ENCODE results near the gene B3GALT2. TPM values are rescaled to one million over a fixed set of nuclear protein-coding genes. Genes with fewer than 3 reads are reported as not detected.
"Not testable (repeated sequence)": the region's sequence is repeated elsewhere in the genome, so short reads cannot be mapped to it uniquely, and the experiment has no call there.

The B3GALT2 gene
- total RNA-seq (2022), result not detected in 2 replicates
- Bru-seq, nascent RNA, result percentile 13 among the genes with signal in this experiment
- percentile 9 among the genes with signal in this experiment for BruChase-seq, experiment 1, labeled RNA remaining after a 2-hour chase
- BruChase-seq, experiment 2, labeled RNA remaining after a 6-hour chase, result percentile 14 among the genes with signal in this experiment
- long read RNA-seq, result 0 reads

GRCh38 chr1:193185901-193186731, at the start of gene B3GALT2:
TSS of gene B3GALT2 (minus strand) at chr1:193186613. CDS start at chr1:193181562, 5,051 bp downstream.
- peaks cover 6% of the 10 kb centered on the region for H3K36me3 Mint-ChIP-seq (ENCODE audit: insufficient read depth, unreplicated experiment)
- Histone ChIP-seq H3K4me1 (peaks cover 19% of the 10 kb centered on the region), H3K27me3 (replicated peaks; ENCODE audit: control insufficient read depth, insufficient read depth, low read length) (no peaks in the 10 kb centered on the region), H3K4me3 (ENCODE audit: low read depth, low read length) (peak within 1 kb of the TSS; percentile 7; the same call in 1 of the 2 replicates), H3K36me3 (ENCODE audit: control insufficient read depth, insufficient read depth, low read length) (no peaks in the 10 kb centered on the region; the same call in 1 of the 2 replicates), H3K9me3 (no peaks in the 10 kb centered on the region)
- no peak within 1 kb of the TSS for H3K27ac Mint-ChIP-seq (ENCODE audit: unreplicated experiment)
- no TSS peak for BruUV-seq (replicated peaks)
- H3K9me3 Mint-ChIP-seq (ENCODE audit: unreplicated experiment), result no peaks in the 10 kb centered on the region
- peaks cover 18% of the 10 kb centered on the region for H3K4me1 Mint-ChIP-seq (ENCODE audit: low read depth, unreplicated experiment)
- TF ChIP-seq CTCF (IDR thresholded peaks at IDR 0.05; ENCODE audit: insufficient read depth in 1 of 2, low read depth in 1 of 2, low read length in 1 of 2, severe bottlenecking in 1 of 2, unreplicated experiment in 1 of 2), result no peak
- intact Hi-C loops (cut with micrococcal nuclease; ENCODE audit: unreplicated experiment), result no loop called here
- ChIA-PET CTCF (interaction anchor here (0.6 kb wide), 1 partner anchor 210 kb away, joined by 3 read pairs; no protein-coding TSS in a partner anchor), POLR2A (no interaction called here)
- H3K27me3 Mint-ChIP-seq (ENCODE audit: insufficient read depth, unreplicated experiment), result no peaks in the 10 kb centered on the region
- H3K4me3 Mint-ChIP-seq (ENCODE audit: unreplicated experiment), result peak within 1 kb of the TSS; percentile 46
- no peak for DNase-seq

GRCh38 chr1:193234530-193234929, 48.1 kb upstream of the B3GALT2 start:
- CTCF ChIA-PET, result no interaction called here
- Histone ChIP-seq H3K36me3 (ENCODE audit: control insufficient read depth, insufficient read depth, low read length) (no peaks in the 10 kb centered on the region), H3K4me1 (peaks cover 7% of the 10 kb centered on the region), H3K4me3 (ENCODE audit: low read depth, low read length) (no peak overlapping the region), H3K27me3 (replicated peaks; ENCODE audit: control insufficient read depth, insufficient read depth, low read length) (no peaks in the 10 kb centered on the region), H3K9me3 (no peaks in the 10 kb centered on the region)
- no peak for DNase-seq
- POLR2A ChIA-PET, result no interaction called here
- intact Hi-C loops (cut with micrococcal nuclease; ENCODE audit: unreplicated experiment), result no loop called here
- H3K9me3 Mint-ChIP-seq (ENCODE audit: unreplicated experiment), result no peaks in the 10 kb centered on the region
- peaks cover 22% of the 10 kb centered on the region for H3K36me3 Mint-ChIP-seq (ENCODE audit: insufficient read depth, unreplicated experiment)
- peaks cover 13% of the 10 kb centered on the region for H3K4me1 Mint-ChIP-seq (ENCODE audit: low read depth, unreplicated experiment)
- BruUV-seq (replicated peaks), result no TSS peak
- no peak overlapping the region for H3K4me3 Mint-ChIP-seq (ENCODE audit: unreplicated experiment)
- no peak overlapping the region for H3K27ac Mint-ChIP-seq (ENCODE audit: unreplicated experiment)
- TF ChIP-seq CTCF (IDR thresholded peaks at IDR 0.05; ENCODE audit: insufficient read depth in 1 of 2, low read depth in 1 of 2, low read length in 1 of 2, severe bottlenecking in 1 of 2, unreplicated experiment in 1 of 2), result no peak
- H3K27me3 Mint-ChIP-seq (ENCODE audit: insufficient read depth, unreplicated experiment), result no peaks in the 10 kb centered on the region

GRCh38 chr1:193231146-193231545, 44.7 kb upstream of the B3GALT2 start:
- H3K27me3 ChIP-seq (replicated peaks; ENCODE audit: control insufficient read depth, insufficient read depth, low read length); H3K4me1 ChIP-seq; H3K4me3 ChIP-seq (ENCODE audit: low read depth, low read length); DNase-seq; H3K4me1 Mint-ChIP-seq (ENCODE audit: low read depth, unreplicated experiment); H3K9me3 Mint-ChIP-seq (ENCODE audit: unreplicated experiment); POLR2A ChIA-PET; H3K36me3 ChIP-seq (ENCODE audit: control insufficient read depth, insufficient read depth, low read length); H3K4me3 Mint-ChIP-seq (ENCODE audit: unreplicated experiment); H3K27me3 Mint-ChIP-seq (ENCODE audit: insufficient read depth, unreplicated experiment); intact Hi-C loops (cut with micrococcal nuclease; ENCODE audit: unreplicated experiment); BruUV-seq (replicated peaks); CTCF ChIA-PET; H3K9me3 ChIP-seq; H3K27ac Mint-ChIP-seq (ENCODE audit: unreplicated experiment): not testable (repeated sequence)
- peaks cover 12% of the 10 kb centered on the region for H3K36me3 Mint-ChIP-seq (ENCODE audit: insufficient read depth, unreplicated experiment)

All from Caco-2 (cell line).